Cortex of kidney (tissue), 1 donor: ENCODE measurements around the gene STOML1.

Experiments
- DNase-seq: peaks from one replicate; lab custom pipeline; 2025; lab: John Stamatoyannopoulos, UW

STOML1 gene

GRCh38 chr15:74019734-74020133 lies 27.6 kb upstream of the STOML1 start:
- DNase-seq = no peak

- DNase-seq = no peak
Observed at GRCh38 chr15:74013374-74013894, 21.3 kb upstream of the STOML1 start.

GRCh38 chr15:74011610-74012009 lies 19.5 kb upstream of the STOML1 start:
- DNase-seq = no peak

GRCh38 chr15:74010929-74011540 lies 18.9 kb upstream of the STOML1 start:
- DNase-seq = no peak

- DNase-seq = no peak
Observed at GRCh38 chr15:74008901-74009300, 16.8 kb upstream of the STOML1 start.

GRCh38 chr15:74007820-74008371 lies 15.8 kb upstream of the STOML1 start:
- no peak for DNase-seq

GRCh38 chr15:74006774-74007639 lies 14.9 kb upstream of the STOML1 start:
- no peak for DNase-seq

GRCh38 chr15:73997986-73998385 lies 5.9 kb upstream of the STOML1 start:
- DNase-seq = no peak

- no peak for DNase-seq
Observed at GRCh38 chr15:73996939-73997338, 4.8 kb upstream of the STOML1 start.

GRCh38 chr15:73996267-73996666 lies 4.2 kb upstream of the STOML1 start:
- DNase-seq = no peak

- no peak for DNase-seq
Observed at GRCh38 chr15:73994912-73995622, 3.0 kb upstream of the STOML1 start.

- peak; percentile 20 for DNase-seq
Observed at GRCh38 chr15:73994413-73994883, 2.4 kb upstream of the STOML1 start, which contains the start of gene PML. Gene PML (plus strand): TSS chr15:73994716. CDS start chr15:73994813, 97 bp downstream.

GRCh38 chr15:73993211-73993994 lies 1.3 kb upstream of the STOML1 start:
- no peak for DNase-seq

- no peak for DNase-seq
Observed at GRCh38 chr15:73992594-73992898, 451 bp upstream of the STOML1 start.

- DNase-seq = no peak
Observed at GRCh38 chr15:73991260-73991659, 835 bp downstream of the STOML1 start.

GRCh38 chr15:73990250-73991005 lies 1.7 kb downstream of the STOML1 start:
- no peak for DNase-seq

- DNase-seq = no peak
Observed at GRCh38 chr15:73989001-73989798, 2.9 kb downstream of the STOML1 start.

GRCh38 chr15:73988445-73988969 lies 3.6 kb downstream of the STOML1 start:
- DNase-seq = no peak

GRCh38 chr15:73987681-73988444 lies 4.2 kb downstream of the STOML1 start:
- no peak for DNase-seq
